HFF-Myc (cell line): ENCODE measurements around the gene NRCAM.

Experiments used
- DNase-seq: peaks from one replicate; pipeline ENCODE4 v3.0.0-alpha.2; 2011; ENCODE audit warnings: low read depth; ENCODE audit errors: extremely low read depth
- H3K4me3 ChIP-seq: replicated peaks from 2 replicates; pipeline ENCODE4 v1.5.1; 2011; ENCODE audit warnings: low read depth, mild to moderate bottlenecking, control low read depth, low read length
- TF ChIP-seq, protein P1 (sequence below): IDR thresholded peaks from 2 replicates; pipeline ENCODE4 v1.5.1; 2012; ENCODE audit warnings: mild to moderate bottlenecking, low read depth, low read length, control low read depth; ENCODE audit errors: missing control alignments

NRCAM gene

DNA sequence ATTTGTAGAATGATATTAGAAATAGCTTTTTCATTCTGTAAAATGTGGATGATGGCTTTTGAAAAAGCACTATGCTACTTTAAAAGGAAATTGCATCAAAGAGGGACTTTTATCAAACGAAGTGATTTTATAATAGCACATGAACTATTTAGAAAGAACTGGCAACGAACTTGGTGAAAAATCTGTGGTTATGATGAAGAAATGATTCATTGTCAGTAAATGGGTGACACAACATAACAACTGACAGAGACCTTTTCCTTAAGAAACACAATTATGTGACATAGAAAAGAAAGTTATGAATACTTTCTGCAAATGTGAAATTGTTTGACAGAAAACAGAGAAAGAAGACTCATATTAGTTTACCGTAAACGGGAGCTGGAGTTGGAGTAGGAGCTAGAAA, 265.3 kb downstream of the NRCAM start:
- DNase-seq, result no peak
- TF ChIP-seq, protein P1, sequence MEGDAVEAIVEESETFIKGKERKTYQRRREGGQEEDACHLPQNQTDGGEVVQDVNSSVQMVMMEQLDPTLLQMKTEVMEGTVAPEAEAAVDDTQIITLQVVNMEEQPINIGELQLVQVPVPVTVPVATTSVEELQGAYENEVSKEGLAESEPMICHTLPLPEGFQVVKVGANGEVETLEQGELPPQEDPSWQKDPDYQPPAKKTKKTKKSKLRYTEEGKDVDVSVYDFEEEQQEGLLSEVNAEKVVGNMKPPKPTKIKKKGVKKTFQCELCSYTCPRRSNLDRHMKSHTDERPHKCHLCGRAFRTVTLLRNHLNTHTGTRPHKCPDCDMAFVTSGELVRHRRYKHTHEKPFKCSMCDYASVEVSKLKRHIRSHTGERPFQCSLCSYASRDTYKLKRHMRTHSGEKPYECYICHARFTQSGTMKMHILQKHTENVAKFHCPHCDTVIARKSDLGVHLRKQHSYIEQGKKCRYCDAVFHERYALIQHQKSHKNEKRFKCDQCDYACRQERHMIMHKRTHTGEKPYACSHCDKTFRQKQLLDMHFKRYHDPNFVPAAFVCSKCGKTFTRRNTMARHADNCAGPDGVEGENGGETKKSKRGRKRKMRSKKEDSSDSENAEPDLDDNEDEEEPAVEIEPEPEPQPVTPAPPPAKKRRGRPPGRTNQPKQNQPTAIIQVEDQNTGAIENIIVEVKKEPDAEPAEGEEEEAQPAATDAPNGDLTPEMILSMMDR, result no peak
- H3K4me3 ChIP-seq, result no peak overlapping the region

DNA sequence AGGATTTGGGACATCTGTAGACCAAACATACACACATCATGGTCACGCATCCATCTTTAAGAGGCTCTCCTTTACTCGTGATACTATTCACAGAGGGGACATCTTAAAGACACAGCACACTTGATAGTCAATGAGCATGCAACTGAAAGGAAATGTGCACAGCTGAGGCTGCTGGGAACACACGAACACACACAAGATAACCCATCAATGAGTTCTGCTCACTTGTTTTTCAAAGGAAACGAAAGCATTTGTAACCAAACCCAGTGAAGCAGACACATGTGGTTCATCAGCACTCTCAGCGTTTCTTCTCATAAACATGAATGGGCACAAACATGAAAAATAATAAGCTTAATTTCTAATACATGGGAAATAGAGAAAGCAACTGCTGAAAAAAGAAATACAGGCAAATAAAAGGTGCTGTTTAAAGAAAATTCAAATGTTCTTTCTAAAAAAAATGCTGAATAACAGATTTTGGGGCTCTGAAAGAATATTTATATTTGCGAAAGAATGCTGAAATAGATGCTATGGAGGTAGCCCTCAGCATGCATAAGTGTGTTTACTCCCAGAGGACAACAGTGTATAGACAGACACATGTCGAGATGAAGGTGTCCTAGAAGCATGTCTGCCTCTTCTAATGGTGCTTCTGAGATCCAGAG, 266.4 kb downstream of the NRCAM start:
- DNase-seq, result no peak
- TF ChIP-seq, protein P1, result no peak
- H3K4me3 ChIP-seq, result no peak overlapping the region

DNA sequence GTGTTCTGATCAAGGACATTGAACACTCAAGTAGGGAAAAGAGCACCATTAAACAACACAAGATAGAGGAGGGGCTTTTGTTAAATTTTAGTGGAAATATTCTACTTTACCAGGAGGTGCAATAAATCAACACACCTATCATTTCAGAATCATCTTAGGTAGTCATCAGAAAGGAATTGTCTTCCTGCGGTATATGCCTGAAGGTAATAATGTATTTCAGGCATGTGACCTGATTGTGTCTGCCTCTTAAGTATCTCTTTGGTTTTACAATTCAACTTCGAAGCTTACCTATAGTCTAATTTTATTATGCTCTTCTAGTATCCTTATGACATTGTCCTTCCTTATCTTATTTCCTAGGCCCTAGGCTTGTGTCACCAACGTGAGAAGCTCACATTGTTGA, 267.5 kb downstream of the NRCAM start:
- TF ChIP-seq, protein P1, result no peak
- no peak for DNase-seq
- no peak overlapping the region for H3K4me3 ChIP-seq

DNA sequence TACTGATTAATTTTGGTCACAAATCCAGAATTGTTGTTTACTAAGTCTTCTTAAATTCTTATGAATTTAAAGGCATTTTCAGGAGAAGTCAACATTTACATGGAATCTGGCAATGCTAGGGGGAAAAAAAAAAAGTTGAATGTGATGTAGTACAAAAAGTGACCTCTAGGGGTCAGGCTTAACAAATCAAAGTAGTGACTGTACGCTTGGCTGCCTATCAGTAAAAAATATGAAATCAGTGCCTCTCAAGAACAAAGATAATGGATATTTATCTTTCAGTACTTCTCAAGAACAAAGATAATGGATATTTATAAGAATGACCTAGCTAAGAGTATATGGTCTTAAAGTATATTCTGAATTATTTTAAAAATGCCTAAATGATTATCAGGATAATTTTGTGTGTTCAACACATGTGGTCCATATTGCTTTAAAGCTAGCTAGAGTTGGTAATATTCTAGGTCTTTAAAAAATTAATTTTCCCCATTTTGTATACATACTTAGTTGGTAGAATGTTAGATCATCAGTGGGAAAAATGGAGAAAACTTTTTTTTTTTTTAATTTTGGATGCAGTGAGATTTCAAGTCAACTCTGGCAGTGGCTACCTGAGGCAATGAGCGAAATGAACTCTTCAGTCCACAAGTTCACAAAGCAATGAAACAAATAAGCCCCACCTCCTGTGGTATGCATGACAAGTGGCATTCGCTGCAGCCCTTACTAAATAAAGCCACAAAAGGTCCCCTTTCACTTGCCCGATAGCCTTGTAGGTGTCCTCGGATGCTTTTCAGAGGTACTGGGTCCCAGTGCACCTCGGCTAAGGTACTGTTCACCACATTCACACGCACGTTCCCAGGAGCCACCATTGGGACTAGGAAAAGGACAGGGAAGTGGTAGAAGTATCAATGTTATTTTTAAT, 274.9 kb downstream of the NRCAM start:
- TF ChIP-seq, protein P1, result peak; percentile 50
- peak; percentile 43 for DNase-seq

DNA sequence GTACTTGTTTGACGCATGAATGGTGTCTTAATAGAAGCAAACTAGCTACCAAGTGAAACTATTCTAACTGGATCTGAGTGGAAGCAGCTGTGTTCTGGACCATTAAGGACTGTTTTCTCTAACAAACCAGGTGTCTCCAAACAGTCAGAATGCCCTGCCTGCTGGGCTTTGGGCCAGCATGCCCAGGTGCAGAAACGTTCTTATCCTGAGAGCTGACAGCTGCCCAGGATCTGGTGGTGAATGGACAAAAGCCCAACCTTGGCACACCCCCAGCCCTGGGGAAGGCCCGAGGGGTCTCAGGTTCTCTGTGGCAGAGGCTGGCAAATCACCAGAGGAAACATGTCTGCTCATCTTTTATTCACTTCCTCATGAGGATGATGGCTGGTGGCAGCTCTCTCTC, 277.8 kb downstream of the NRCAM start:
- DNase-seq, result no peak
- TF ChIP-seq, protein P1, result no peak

More for the DNA sequence above, 274.9 kb downstream of the NRCAM start:
- no peak overlapping the region for H3K4me3 ChIP-seq

DNA sequence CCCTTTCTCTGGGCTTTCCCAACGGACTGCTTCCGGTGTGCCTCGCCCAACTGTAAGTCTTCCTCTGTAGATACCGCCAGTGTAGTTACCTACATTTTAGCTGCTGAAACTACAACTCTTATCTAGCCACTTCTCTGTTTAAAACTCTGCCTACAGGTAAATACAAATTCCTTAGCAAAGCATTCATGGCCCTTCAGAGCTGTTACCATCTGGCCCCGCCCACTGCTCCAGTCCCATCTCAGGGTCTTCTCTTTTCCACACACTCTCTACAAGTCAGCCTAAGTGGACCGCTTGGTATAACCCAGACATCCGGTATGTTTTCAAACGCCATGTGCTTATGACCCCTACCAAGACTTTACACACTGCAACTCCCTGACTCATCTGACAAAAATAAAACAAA, 285.1 kb downstream of the NRCAM start:
- TF ChIP-seq, protein P1, result no peak
- no peak for DNase-seq
- no peak overlapping the region for H3K4me3 ChIP-seq

More for the DNA sequence above, 277.8 kb downstream of the NRCAM start:
- no peak overlapping the region for H3K4me3 ChIP-seq
